ENCODE measurements around the gene LECT2. TPM values are rescaled to one million over a fixed set of nuclear protein-coding genes. Genes with fewer than 3 reads are reported as not detected.

LECT2 gene
- total RNA-seq, 2 donors from 2014 or later = not detected

- DNase-seq (ENCODE audit: low spot score) = peak; percentile 11
- no peaks in the 10 kb centered on the region for H3K36me3 ChIP-seq
Observed at GRCh38 chr5:135944967-135945560, 9.7 kb downstream of the LECT2 start.

GRCh38 chr5:135944564-135944963, 10.2 kb downstream of the LECT2 start:
- no peak overlapping the region for H3K4me3 ChIP-seq
- DNase-seq (ENCODE audit: low spot score) (no peak), ATAC-seq (ENCODE audit: insufficient number of reproducible peaks, low FRiP score, low read depth) (no peak)
- TF ChIP-seq CTCF (IDR thresholded peaks at IDR 0.05) = no peak
- no peaks in the 10 kb centered on the region for H3K9me3 ChIP-seq
- H3K4me1 ChIP-seq (ENCODE audit: control insufficient read depth in 1 of 2, low read depth in 2 of 2) = no peaks in the 10 kb centered on the region
- no peak overlapping the region for H3K27ac ChIP-seq
- H3K27me3 ChIP-seq (replicated peaks; ENCODE audit: insufficient read depth) = no peaks in the 10 kb centered on the region
- H3K36me3 ChIP-seq = no peaks in the 10 kb centered on the region

More at GRCh38 chr5:135944967-135945560, 9.7 kb downstream of the LECT2 start:
- no peaks in the 10 kb centered on the region for H3K27me3 ChIP-seq (replicated peaks; ENCODE audit: insufficient read depth)
- H3K4me1 ChIP-seq (ENCODE audit: control insufficient read depth in 1 of 2, low read depth in 2 of 2) = no peaks in the 10 kb centered on the region
- peak; percentile 65 for ATAC-seq (ENCODE audit: insufficient number of reproducible peaks, low FRiP score, low read depth)
- peak; percentile 73 for TF ChIP-seq CTCF (IDR thresholded peaks at IDR 0.05)
- H3K4me3 ChIP-seq = no peak overlapping the region
- H3K9me3 ChIP-seq = no peaks in the 10 kb centered on the region
- no peak overlapping the region for H3K27ac ChIP-seq

DNA sequence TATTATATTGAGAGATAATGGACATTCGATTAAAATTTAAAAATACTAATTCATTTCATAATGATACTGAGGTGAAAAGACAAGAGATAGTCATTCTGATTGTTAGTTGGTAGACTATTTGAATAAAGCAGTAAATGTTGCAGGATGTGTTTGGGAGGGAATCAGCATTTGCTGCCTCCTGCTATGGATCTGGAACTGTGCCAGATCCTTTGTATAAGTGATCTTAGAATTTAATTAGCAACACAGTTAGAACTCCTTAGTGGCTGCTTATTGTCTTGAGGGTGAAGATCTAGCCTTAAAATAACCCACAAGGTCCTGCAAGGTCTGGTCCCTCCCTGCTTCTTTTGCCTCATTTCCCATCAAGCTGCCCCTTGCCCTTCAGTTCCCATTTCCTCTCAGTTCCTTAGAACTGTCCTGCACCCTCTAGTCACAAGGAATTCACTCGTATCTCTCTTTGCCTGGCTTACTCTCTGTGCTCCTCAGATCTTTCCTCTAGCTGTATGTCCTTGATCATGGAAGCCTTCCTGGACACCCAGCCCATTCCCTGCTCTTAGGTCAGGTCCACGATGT, 12.5 kb downstream of the LECT2 start:
- Histone ChIP-seq H3K4me1 (ENCODE audit: control insufficient read depth in 1 of 2, low read depth in 2 of 2) (no peaks in the 10 kb centered on the region), H3K36me3 (no peaks in the 10 kb centered on the region), H3K4me3 (no peak overlapping the region), H3K9me3 (no peaks in the 10 kb centered on the region), H3K27ac (no peak overlapping the region), H3K27me3 (replicated peaks; ENCODE audit: insufficient read depth) (no peaks in the 10 kb centered on the region)
- ATAC-seq (ENCODE audit: insufficient number of reproducible peaks, low FRiP score, low read depth) (no peak), DNase-seq (ENCODE audit: low spot score) (no peak)
- TF ChIP-seq CTCF (IDR thresholded peaks at IDR 0.05) = no peak

GRCh38 chr5:135941711-135942110, 13.1 kb downstream of the LECT2 start:
- no peaks in the 10 kb centered on the region for H3K36me3 ChIP-seq
- DNase-seq (ENCODE audit: low spot score) = no peak
- H3K9me3 ChIP-seq = no peaks in the 10 kb centered on the region
- H3K27ac ChIP-seq = no peak overlapping the region
- no peak overlapping the region for H3K4me3 ChIP-seq
- TF ChIP-seq CTCF (IDR thresholded peaks at IDR 0.05) = no peak
- no peak for ATAC-seq (ENCODE audit: insufficient number of reproducible peaks, low FRiP score, low read depth)
- no peaks in the 10 kb centered on the region for H3K27me3 ChIP-seq (replicated peaks; ENCODE audit: insufficient read depth)
- no peaks in the 10 kb centered on the region for H3K4me1 ChIP-seq (ENCODE audit: control insufficient read depth in 1 of 2, low read depth in 2 of 2)

GRCh38 chr5:135937245-135937911, 17.4 kb downstream of the LECT2 start:
- Histone ChIP-seq H3K4me1 (ENCODE audit: control insufficient read depth in 1 of 2, low read depth in 2 of 2) (no peaks in the 10 kb centered on the region), H3K27me3 (replicated peaks; ENCODE audit: insufficient read depth) (no peaks in the 10 kb centered on the region), H3K4me3 (no peak overlapping the region), H3K36me3 (no peaks in the 10 kb centered on the region), H3K27ac (no peak overlapping the region), H3K9me3 (no peaks in the 10 kb centered on the region)
- DNase-seq (ENCODE audit: low spot score) (no peak), ATAC-seq (ENCODE audit: insufficient number of reproducible peaks, low FRiP score, low read depth) (no peak)
- TF ChIP-seq CTCF (IDR thresholded peaks at IDR 0.05) = no peak
